DOHH2 (cell line): ENCODE results near the gene SART3.

Experiments used
- H3F3A ChIP-seq: fragments of 200-600 bp; sonication (generic), shearing (Covaris generic); 2 replicates; pipeline ENCODE4 v1.6.0; 2016; ENCODE audit warnings: antibody characterized with exemption, mild to moderate bottlenecking; ENCODE audit not compliant: control insufficient read depth, insufficient read depth
- H3K27ac ChIP-seq: fragments of 200-600 bp; sonication (generic); 2 replicates; pipeline ENCODE4 v1.5.1; 2014; ENCODE audit warnings: low read depth, mild to moderate bottlenecking, low read length, moderate library complexity
- H3K27me3 ChIP-seq: fragments of 200-600 bp; sonication (generic); 2 replicates; pipeline ENCODE4 v1.6.1; 2014; ENCODE audit warnings: mild to moderate bottlenecking, low read length, mixed read lengths; ENCODE audit not compliant: control insufficient read depth
- H3K36me3 ChIP-seq: fragments of 200-600 bp; sonication (generic); 2 replicates; pipeline ENCODE4 v1.6.1; 2014; ENCODE audit warnings: mild to moderate bottlenecking, low read length, moderate library complexity, mixed read lengths; ENCODE audit not compliant: control insufficient read depth
- H3K4me1 ChIP-seq: fragments of 200-600 bp; sonication (generic); 2 replicates; pipeline ENCODE4 v1.6.1; 2014; ENCODE audit warnings: mild to moderate bottlenecking, low read length, mixed read lengths; ENCODE audit not compliant: control insufficient read depth
- H3K4me2 ChIP-seq: fragments of 200-600 bp; sonication (generic); 2 replicates; pipeline ENCODE4 v1.6.0; 2014; ENCODE audit warnings: mild to moderate bottlenecking, low read length, moderate library complexity
- H3K4me3 ChIP-seq: fragments of 200-600 bp; sonication (generic); 2 replicates; pipeline ENCODE4 v1.5.1; 2014; ENCODE audit warnings: mild to moderate bottlenecking, low read length, mixed read lengths
- H3K79me2 ChIP-seq: fragments of 200-600 bp; sonication (generic); 2 replicates; pipeline ENCODE4 v1.6.1; 2014; ENCODE audit warnings: mild to moderate bottlenecking, low read length, mixed read lengths; ENCODE audit not compliant: control insufficient read depth
- H3K9me2 ChIP-seq: fragments of 200-600 bp; sonication (generic); replicated peaks from 2 replicates; pipeline ENCODE4 v1.6.1; 2014; ENCODE audit warnings: mild to moderate bottlenecking, low read length, mixed read lengths; ENCODE audit not compliant: control insufficient read depth
- H3K9me3 ChIP-seq: fragments of 200-600 bp; sonication (generic); 2 replicates; pipeline ENCODE4 v1.6.1; 2014; ENCODE audit warnings: antibody characterized with exemption, low read length, mixed read lengths; ENCODE audit not compliant: control insufficient read depth, insufficient read depth
- H4K20me1 ChIP-seq: fragments of 200-600 bp; sonication (generic); 2 replicates; pipeline ENCODE4 v1.6.0; 2014; ENCODE audit warnings: low read depth, mild to moderate bottlenecking, antibody characterized with exemption, low read length, moderate library complexity; ENCODE audit not compliant: control insufficient read depth, insufficient read depth
- CTCF ChIP-seq: fragments of 200-600 bp; sonication (generic); IDR thresholded peaks from one replicate; pipeline ENCODE4 v1.5.1; 2014; ENCODE audit warnings: antibody characterized with exemption, mild to moderate bottlenecking, low read depth, low read length; ENCODE audit not compliant: poor library complexity, severe bottlenecking
- EZH2phosphoT487 ChIP-seq: fragments of 200-600 bp; sonication (generic); IDR thresholded peaks from 2 replicates; pipeline ENCODE4 v1.6.1; 2017; ENCODE audit warnings: borderline replicate concordance, mild to moderate bottlenecking, antibody characterized with exemption, low read length, moderate library complexity, mixed read lengths

Gene SART3

GRCh38 chr12:108572166-108572790 lies 11.3 kb upstream of the SART3 start:
- Histone ChIP-seq H3K36me3 (peaks cover 22% of the 10 kb centered on the region), H3K9me2 (no peaks in the 10 kb centered on the region), H3F3A (peaks cover 4% of the 10 kb centered on the region; the same call in 1 of the 2 replicates), H3K27me3 (peaks cover 12% of the 10 kb centered on the region; the same call in 1 of the 2 replicates), H3K4me2 (no peak overlapping the region), H3K9me3 (no peaks in the 10 kb centered on the region), H3K79me2 (no peaks in the 10 kb centered on the region), H4K20me1 (no peaks in the 10 kb centered on the region), H3K27ac (no peak overlapping the region), H3K4me3 (no peak overlapping the region), H3K4me1 (peaks cover 40% of the 10 kb centered on the region)
- TF ChIP-seq CTCF = no peak
- TF ChIP-seq EZH2phosphoT487 = no peak

GRCh38 chr12:108571609-108572165 lies 10.7 kb upstream of the SART3 start:
- Histone ChIP-seq H3K36me3 (peaks cover 28% of the 10 kb centered on the region), H3K9me3 (no peaks in the 10 kb centered on the region), H3K4me2 (no peak overlapping the region), H3F3A (peaks cover 4% of the 10 kb centered on the region; the same call in 1 of the 2 replicates), H3K4me1 (peaks cover 41% of the 10 kb centered on the region), H4K20me1 (no peaks in the 10 kb centered on the region), H3K4me3 (no peak overlapping the region), H3K79me2 (no peaks in the 10 kb centered on the region), H3K9me2 (no peaks in the 10 kb centered on the region), H3K27me3 (peaks cover 12% of the 10 kb centered on the region; the same call in 1 of the 2 replicates), H3K27ac (no peak overlapping the region)
- no peak for TF ChIP-seq EZH2phosphoT487
- no peak for TF ChIP-seq CTCF

GRCh38 chr12:108570743-108571608 lies 10.0 kb upstream of the SART3 start:
- Histone ChIP-seq H3F3A (peaks cover 4% of the 10 kb centered on the region; the same call in 1 of the 2 replicates), H3K36me3 (peaks cover 35% of the 10 kb centered on the region), H3K27ac (no peak overlapping the region), H3K4me2 (no peak overlapping the region), H4K20me1 (no peaks in the 10 kb centered on the region), H3K79me2 (no peaks in the 10 kb centered on the region), H3K4me3 (no peak overlapping the region), H3K9me2 (no peaks in the 10 kb centered on the region), H3K27me3 (peaks cover 12% of the 10 kb centered on the region; the same call in 1 of the 2 replicates), H3K4me1 (peaks cover 48% of the 10 kb centered on the region), H3K9me3 (no peaks in the 10 kb centered on the region)
- TF ChIP-seq CTCF (peak; percentile 38), EZH2phosphoT487 (no peak)
